BE2C (cell line): ENCODE measurements around the gene PITX2.
"Not testable (repeated sequence)": the region's sequence is repeated elsewhere in the genome, so short reads cannot be mapped to it uniquely, and the experiment has no call there.

ENCODE experiments used
- DNase-seq: peaks from one replicate; pipeline ENCODE4 v3.0.0-alpha.2; 2020
- H3K27me3 ChIP-seq: fragments of 250-450 bp; sonication (Bioruptor Pico); 2 replicates; pipeline ENCODE4 v1.5.1; 2020; ENCODE audit warnings: mild to moderate bottlenecking
- H3K36me3 ChIP-seq: fragments of 250-450 bp; sonication (Bioruptor Pico); 2 replicates; pipeline ENCODE4 v1.5.1; 2020; ENCODE audit warnings: mild to moderate bottlenecking
- H3K4me1 ChIP-seq: fragments of 250-450 bp; sonication (Bioruptor Pico); 2 replicates; pipeline ENCODE4 v1.5.1; 2020
- H3K4me3 ChIP-seq: 2 replicates; pipeline ENCODE4 v1.5.1; 2011; ENCODE audit warnings: low read depth, low read length
- H3K9me3 ChIP-seq: fragments of 250-450 bp; sonication (Bioruptor Pico); 2 replicates; pipeline ENCODE4 v1.5.1; 2020
- CTCF ChIP-seq: IDR thresholded peaks from 2 replicates; pipeline ENCODE4 v1.5.1; 2012; ENCODE audit warnings: mild to moderate bottlenecking, low read depth, low read length

The PITX2 gene

GRCh38 chr4:110595583-110595982, 27.3 kb downstream of the PITX2 start:
- H3K4me1 ChIP-seq: no peaks in the 10 kb centered on the region
- DNase-seq: no peak
- H3K27me3 ChIP-seq: 0 out of 2 replicates have a peak, but pooled peaks cover 2% of the 10 kb centered on the region
- no peak overlapping the region for H3K4me3 ChIP-seq
- H3K9me3 ChIP-seq: no peaks in the 10 kb centered on the region; the same call in 1 of the 2 replicates
- H3K36me3 ChIP-seq: no peaks in the 10 kb centered on the region
- TF ChIP-seq CTCF: no peak

- no peaks in the 10 kb centered on the region for H3K4me1 ChIP-seq
- TF ChIP-seq CTCF: peak; percentile 3; the same call in 1 of the 2 replicates
- H3K27me3 ChIP-seq: 0 out of 2 replicates have a peak, but pooled peaks cover 2% of the 10 kb centered on the region
- no peak for DNase-seq
- no peaks in the 10 kb centered on the region; the same call in 1 of the 2 replicates for H3K9me3 ChIP-seq
- no peak overlapping the region for H3K4me3 ChIP-seq
- H3K36me3 ChIP-seq: no peaks in the 10 kb centered on the region
Measured at GRCh38 chr4:110589297-110589696, 33.6 kb downstream of the PITX2 start.

- Histone ChIP-seq H3K36me3 (no peaks in the 10 kb centered on the region), H3K9me3 (no peaks in the 10 kb centered on the region; the same call in 1 of the 2 replicates), H3K4me1 (no peaks in the 10 kb centered on the region), H3K27me3 (peaks cover 4% of the 10 kb centered on the region), H3K4me3 (no peak overlapping the region)
- TF ChIP-seq CTCF: no peak
- no peak for DNase-seq
Measured at GRCh38 chr4:110587666-110588285, 35.1 kb downstream of the PITX2 start.

GRCh38 chr4:110586131-110586850, 36.6 kb downstream of the PITX2 start:
- peak; percentile 48 for TF ChIP-seq CTCF
- DNase-seq: no peak
- Histone ChIP-seq H3K27me3 (peaks cover 7% of the 10 kb centered on the region), H3K9me3 (no peaks in the 10 kb centered on the region), H3K4me1 (no peaks in the 10 kb centered on the region), H3K4me3 (no peak overlapping the region), H3K36me3 (no peaks in the 10 kb centered on the region)

- not testable (repeated sequence) for H3K4me3 ChIP-seq, H3K9me3 ChIP-seq, H3K27me3 ChIP-seq, H3K4me1 ChIP-seq, H3K36me3 ChIP-seq, DNase-seq
Measured at GRCh38 chr4:110576696-110577095, 46.2 kb downstream of the PITX2 start.
